Activated CD8-positive, alpha-beta memory T cell treated with anti-CD3 and anti-CD28 coated beads, Interleukin-2, amount 10 ng/mL, durations not matched to agents 7 days and 5 days (primary cell): ENCODE data around the gene SNRPA1. TPM values are rescaled to one million over a fixed set of nuclear protein-coding genes. Genes with fewer than 3 reads are reported as not detected.
"Not testable (repeated sequence)": the region's sequence is repeated elsewhere in the genome, so short reads cannot be mapped to it uniquely, and the experiment has no call there.

Experiments
- ATAC-seq: fragments of 150-1000 bp; cut with Tn5 transposase; one replicate; pipeline ENCODE4 v1.10.0; 2021; ENCODE audit warnings: moderate library complexity
- CTCF ChIA-PET: fragments of 350-600 bp; sonication (Branson Sonifier 250); formaldehyde crosslinking; loops from one replicate; lab custom pipeline; 2021; ENCODE audit warnings: antibody characterized with exemption; lab: Charles Lee
- DNase-seq: peaks from one replicate; pipeline ENCODE4 v3.0.0-alpha.2; 2020
- H3K27ac Mint-ChIP-seq: one replicate; pipeline ENCODE4 v1.8.0; 2021; ENCODE audit warnings: mild to moderate bottlenecking, mixed read lengths
- H3K27me3 Mint-ChIP-seq: one replicate; pipeline ENCODE4 v1.8.0; 2021; ENCODE audit warnings: mixed read lengths
- H3K36me3 Mint-ChIP-seq: one replicate; pipeline ENCODE4 v1.8.0; 2021; ENCODE audit warnings: mild to moderate bottlenecking, mixed read lengths
- H3K4me1 Mint-ChIP-seq: one replicate; pipeline ENCODE4 v1.8.0; 2021; ENCODE audit warnings: mixed read lengths
- H3K4me3 Mint-ChIP-seq: one replicate; pipeline ENCODE4 v1.8.0; 2021; ENCODE audit warnings: mild to moderate bottlenecking, moderate library complexity, mixed read lengths
- H3K9me3 Mint-ChIP-seq: one replicate; pipeline ENCODE4 v1.8.0; 2022; ENCODE audit warnings: low read depth, mixed read lengths
- total RNA-seq, 2 experiments: library from RNA; stranded (reverse); gene quantifications; one replicate each; pipeline ENCODE4 v1.2.3, GENCODE V29; 2021

Gene SNRPA1
- total RNA-seq = 100 to 1,000 TPM; 132 to 151 TPM

DNA sequence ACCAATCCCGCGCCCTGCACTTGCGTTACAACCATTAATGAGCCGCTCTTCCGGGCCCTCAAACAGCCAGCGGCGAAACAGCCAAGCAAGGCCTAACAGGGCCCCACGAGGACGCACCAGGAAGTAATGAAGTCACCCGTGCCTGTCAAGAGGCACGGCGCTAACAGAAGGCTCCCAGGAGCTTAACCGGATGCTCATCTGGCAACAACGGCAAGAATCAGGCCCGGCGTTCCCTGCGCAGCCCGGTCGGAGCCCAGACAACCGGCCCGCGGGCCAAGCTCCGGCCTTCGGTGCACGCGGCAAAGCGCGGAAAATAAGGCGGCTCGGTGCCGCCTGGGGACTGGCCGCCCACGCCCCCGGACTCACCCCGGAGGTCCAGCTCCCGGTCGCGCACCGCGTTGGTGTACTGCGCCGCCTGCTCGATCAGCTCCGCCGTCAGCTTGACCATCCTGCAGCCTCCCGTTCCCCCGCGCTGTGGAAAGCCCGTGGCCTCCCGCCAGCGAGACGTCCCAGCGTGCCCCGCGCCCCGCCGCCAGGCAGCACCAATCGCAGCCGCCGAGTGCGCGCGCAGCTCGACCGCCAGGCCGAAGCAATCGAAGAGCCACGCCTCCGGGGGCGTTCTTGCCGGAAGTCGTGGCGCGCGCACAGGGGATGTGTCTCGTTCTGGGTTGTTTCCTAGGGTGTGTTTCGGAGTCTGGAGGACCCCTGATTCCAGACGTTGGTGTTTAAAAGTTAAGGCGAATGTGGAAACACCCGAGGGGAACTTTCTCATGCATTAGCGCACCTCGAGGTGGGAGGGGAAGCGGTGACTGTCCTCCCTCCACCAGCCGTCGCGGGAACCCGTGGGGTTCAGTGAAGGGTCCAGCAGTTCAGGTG, at the start of gene SNRPA1:
Gene SNRPA1 (minus strand): TSS at position 518 of the 876 bp plus-strand sequence. CDS start 70 bp downstream, at position 448.
- CTCF ChIA-PET = interaction anchor here (1.1 to 3.9 kb wide), 14 partner anchors 8 to 359 kb away, joined by 3 to 19 read pairs (median 5); no protein-coding TSS in a partner anchor
- H3K4me1 Mint-ChIP-seq = peaks cover 44% of the 10 kb centered on the region
- peak within 1 kb of the TSS; percentile 94 for H3K27ac Mint-ChIP-seq
- peak; percentile 89 for ATAC-seq
- H3K27me3 Mint-ChIP-seq = no peaks in the 10 kb centered on the region
- H3K36me3 Mint-ChIP-seq = peaks cover 31% of the 10 kb centered on the region
- DNase-seq = peak; percentile 97
- H3K4me3 Mint-ChIP-seq = peak within 1 kb of the TSS; percentile 95
- no peaks in the 10 kb centered on the region for H3K9me3 Mint-ChIP-seq

DNA sequence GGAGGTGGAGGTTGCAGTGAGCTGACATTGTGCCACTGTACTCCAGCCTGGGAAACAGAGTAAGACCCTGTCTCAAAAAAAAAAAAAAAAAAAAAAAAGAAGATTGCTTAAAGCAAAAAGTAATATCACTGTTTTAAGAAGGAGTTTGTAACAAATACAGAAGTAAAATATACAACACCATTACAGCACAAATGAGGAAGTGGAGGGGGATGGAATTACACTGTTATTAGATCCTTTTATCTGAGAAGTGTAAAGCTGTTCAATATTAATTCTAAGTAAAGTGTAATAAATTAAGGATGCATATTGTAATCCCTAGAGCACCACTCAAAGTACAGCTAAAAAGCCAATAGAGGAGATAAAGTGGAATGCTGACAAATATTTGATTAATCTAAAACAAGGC, 47.0 kb upstream of the SNRPA1 start:
- Mint-ChIP-seq H3K27me3 (peaks cover 49% of the 10 kb centered on the region), H3K9me3 (no peaks in the 10 kb centered on the region), H3K36me3 (no peaks in the 10 kb centered on the region), H3K4me3 (no peak overlapping the region), H3K27ac (no peak overlapping the region), H3K4me1 (no peaks in the 10 kb centered on the region)
- DNase-seq (no peak), ATAC-seq (no peak)
- CTCF ChIA-PET = interaction anchor here (1.1 kb wide), 1 partner anchor 334 kb away, joined by 3 read pairs; no protein-coding TSS in a partner anchor

DNA sequence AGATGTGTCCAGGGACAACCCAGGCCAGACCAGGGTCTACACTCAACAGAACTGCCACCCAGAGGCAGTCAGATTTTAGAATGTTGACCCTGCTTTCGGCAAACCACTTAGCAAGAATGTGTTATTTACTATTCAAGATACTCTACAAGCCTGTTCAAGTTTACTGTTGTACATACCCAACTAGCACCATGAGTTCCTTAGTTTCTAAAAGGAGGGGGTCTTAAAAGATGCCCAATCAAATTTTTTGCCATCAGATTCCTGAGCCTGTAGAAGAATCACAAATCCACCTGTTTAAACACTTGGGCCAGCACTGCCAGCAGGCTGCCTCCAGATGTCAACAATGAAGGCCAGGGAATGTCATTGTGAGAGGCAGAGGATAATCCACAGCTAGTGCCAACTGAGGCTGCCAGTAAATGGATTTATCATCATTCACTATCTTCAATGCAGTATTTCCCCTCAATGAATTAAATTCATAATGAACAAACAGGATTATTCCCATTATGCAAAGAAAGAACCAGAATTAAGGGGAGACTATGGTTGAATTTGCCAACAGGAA, 43.5 kb upstream of the SNRPA1 start:
- DNase-seq = no peak
- no peak overlapping the region for H3K4me3 Mint-ChIP-seq
- H3K4me1 Mint-ChIP-seq = peaks cover 12% of the 10 kb centered on the region
- H3K9me3 Mint-ChIP-seq = peaks cover 8% of the 10 kb centered on the region
- no peak for ATAC-seq
- CTCF ChIA-PET = interaction anchor here (1.7 kb wide), 1 partner anchor 18 kb away, joined by 5 read pairs; no protein-coding TSS in a partner anchor
- H3K27ac Mint-ChIP-seq = no peak overlapping the region
- peaks cover 22% of the 10 kb centered on the region for H3K27me3 Mint-ChIP-seq
- peaks cover 13% of the 10 kb centered on the region for H3K36me3 Mint-ChIP-seq

DNA sequence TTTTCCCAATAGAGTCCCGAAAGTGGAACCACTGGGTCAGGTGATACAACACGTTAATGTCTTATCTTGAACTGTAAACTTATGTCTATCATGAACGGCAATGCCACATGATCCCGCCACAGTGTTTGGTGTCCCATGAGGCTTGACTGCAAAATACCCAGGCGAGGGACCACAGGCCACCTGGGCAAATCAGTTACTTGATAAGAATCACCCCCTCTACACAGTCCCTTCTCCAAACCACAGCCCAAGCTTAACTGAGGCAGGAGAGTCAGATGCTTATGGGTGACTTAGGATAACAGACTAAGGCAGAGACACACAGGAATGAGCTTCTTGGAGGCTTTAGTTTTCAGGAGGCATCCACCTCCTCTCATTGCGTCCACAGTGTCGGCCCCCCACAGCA, 42.9 kb upstream of the SNRPA1 start:
- peaks cover 16% of the 10 kb centered on the region for H3K4me1 Mint-ChIP-seq
- peaks cover 18% of the 10 kb centered on the region for H3K27me3 Mint-ChIP-seq
- peaks cover 18% of the 10 kb centered on the region for H3K36me3 Mint-ChIP-seq
- CTCF ChIA-PET = interaction anchor here (1.7 kb wide), 1 partner anchor 17 kb away, joined by 5 read pairs; no protein-coding TSS in a partner anchor
- ATAC-seq (no peak), DNase-seq (no peak)
- no peak overlapping the region for H3K27ac Mint-ChIP-seq
- H3K9me3 Mint-ChIP-seq = peaks cover 11% of the 10 kb centered on the region
- no peak overlapping the region for H3K4me3 Mint-ChIP-seq

DNA sequence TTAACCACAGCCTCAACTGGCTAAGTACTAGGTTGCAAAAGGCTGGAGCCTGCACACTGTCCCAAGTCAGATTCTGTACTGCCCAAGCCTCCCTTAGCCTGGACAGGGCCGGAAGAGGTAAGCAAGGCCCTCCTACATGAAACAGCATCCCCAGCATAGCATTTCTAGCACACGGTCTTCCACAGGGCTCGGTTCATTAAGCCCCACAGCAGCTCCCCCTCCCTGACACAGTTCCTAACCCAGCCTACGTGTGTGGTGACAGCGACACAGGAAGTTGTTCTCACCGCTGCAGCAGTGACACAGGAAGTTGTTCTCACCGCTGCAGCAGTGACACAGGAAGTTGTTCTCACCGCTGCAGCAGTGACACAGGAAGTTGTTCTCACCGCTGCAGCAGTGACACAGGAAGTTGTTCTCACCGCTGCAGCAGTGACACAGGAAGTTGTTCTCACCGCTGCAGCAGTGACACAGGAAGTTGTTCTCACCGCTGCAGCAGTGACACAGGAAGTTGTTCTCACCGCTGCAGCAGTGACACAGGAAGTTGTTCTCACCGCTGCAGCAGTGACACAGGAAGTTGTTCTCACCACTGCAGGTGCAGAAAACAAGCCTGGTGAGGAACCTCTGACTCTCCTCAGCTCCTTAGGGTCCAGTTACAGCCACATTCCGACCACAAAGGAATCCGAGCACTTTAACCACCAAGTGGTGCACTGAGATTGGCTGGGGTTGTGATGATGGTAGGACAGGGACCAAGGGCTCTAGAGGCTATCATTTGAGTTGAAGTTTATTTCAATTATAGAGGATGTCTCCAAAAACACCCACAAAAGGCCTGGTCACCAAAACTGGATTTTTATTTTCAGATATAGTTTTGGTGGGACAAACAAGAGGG, 39.1 kb upstream of the SNRPA1 start:
- CTCF ChIA-PET = interaction anchor here (4.1 kb wide), 1 partner anchor 13 kb away, joined by 28 read pairs; no protein-coding TSS in a partner anchor
- not testable (repeated sequence) for H3K27me3 Mint-ChIP-seq

DNA sequence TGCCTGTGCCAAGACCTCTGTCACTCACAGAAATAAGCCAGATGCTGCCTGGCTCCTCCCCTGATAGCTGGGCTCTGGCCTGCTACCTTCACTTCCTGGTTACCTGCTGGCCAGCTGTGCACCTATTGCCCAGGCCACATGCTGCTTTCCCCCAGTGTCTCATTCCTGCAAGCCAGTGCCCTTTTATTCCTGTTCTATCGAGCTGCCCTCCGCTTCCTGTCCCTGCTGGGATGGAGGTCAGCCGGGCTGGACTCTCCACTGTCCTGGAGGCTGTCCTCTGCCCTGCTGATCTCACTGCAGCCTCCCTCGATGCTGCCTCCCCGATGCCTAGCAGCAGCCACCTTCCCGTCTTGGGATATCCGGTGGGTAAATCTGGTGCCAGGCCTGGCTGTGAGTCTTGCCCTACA, 37.0 kb upstream of the SNRPA1 start:
- ATAC-seq (no peak), DNase-seq (no peak)
- CTCF ChIA-PET = interaction anchor here (1.1 to 4.1 kb wide), 3 partner anchors 11 to 32 kb away, joined by 3 to 28 read pairs (median 3); no protein-coding TSS in a partner anchor
- H3K9me3 Mint-ChIP-seq = peaks cover 13% of the 10 kb centered on the region
- H3K27me3 Mint-ChIP-seq = no peaks in the 10 kb centered on the region
- no peak overlapping the region for H3K27ac Mint-ChIP-seq
- peaks cover 22% of the 10 kb centered on the region for H3K36me3 Mint-ChIP-seq
- no peak overlapping the region for H3K4me3 Mint-ChIP-seq
- H3K4me1 Mint-ChIP-seq = peaks cover 18% of the 10 kb centered on the region

More for the DNA sequence above, 39.1 kb upstream of the SNRPA1 start:
- Mint-ChIP-seq H3K9me3 (peaks cover 13% of the 10 kb centered on the region), H3K4me1 (peaks cover 18% of the 10 kb centered on the region), H3K36me3 (peaks cover 22% of the 10 kb centered on the region), H3K27ac (peak overlapping the region; percentile 95)
- DNase-seq (peak; percentile 83), ATAC-seq (peak; percentile 90)
- H3K4me3 Mint-ChIP-seq = not testable (repeated sequence)

DNA sequence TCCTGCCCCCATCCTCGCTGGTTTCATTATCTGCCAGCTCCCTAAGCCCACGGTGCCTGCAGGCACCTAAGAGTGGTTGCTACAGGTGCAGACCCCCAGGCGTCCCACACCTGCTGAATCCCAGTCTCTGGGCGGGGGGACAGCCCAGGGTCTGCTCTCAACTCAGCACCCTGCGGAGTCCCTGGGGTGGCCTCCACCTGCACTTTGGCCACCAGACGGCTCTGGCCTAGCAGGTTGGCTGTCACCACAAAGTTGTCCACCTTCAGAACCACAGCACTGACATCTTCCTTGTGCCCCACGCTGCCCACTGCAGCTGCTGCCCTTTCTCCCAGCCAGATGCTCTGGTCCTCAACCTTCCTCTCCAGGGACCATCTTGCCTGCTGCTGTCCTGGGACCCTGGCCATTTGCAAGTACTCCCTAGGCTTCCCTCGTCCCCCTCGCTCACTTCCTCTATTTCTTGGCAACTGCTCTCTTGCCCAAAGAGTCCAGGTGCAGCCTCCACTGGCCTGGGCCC, 34.9 kb upstream of the SNRPA1 start:
- ATAC-seq (no peak), DNase-seq (peak; percentile 33)
- no peak overlapping the region for H3K4me3 Mint-ChIP-seq
- peaks cover 18% of the 10 kb centered on the region for H3K36me3 Mint-ChIP-seq
- no peak overlapping the region for H3K27ac Mint-ChIP-seq
- H3K4me1 Mint-ChIP-seq = peaks cover 16% of the 10 kb centered on the region
- H3K9me3 Mint-ChIP-seq = peaks cover 5% of the 10 kb centered on the region
- CTCF ChIA-PET = interaction anchor here (1.0 kb wide), 1 partner anchor 9 kb away, joined by 4 read pairs; no protein-coding TSS in a partner anchor
- H3K27me3 Mint-ChIP-seq = no peaks in the 10 kb centered on the region

DNA sequence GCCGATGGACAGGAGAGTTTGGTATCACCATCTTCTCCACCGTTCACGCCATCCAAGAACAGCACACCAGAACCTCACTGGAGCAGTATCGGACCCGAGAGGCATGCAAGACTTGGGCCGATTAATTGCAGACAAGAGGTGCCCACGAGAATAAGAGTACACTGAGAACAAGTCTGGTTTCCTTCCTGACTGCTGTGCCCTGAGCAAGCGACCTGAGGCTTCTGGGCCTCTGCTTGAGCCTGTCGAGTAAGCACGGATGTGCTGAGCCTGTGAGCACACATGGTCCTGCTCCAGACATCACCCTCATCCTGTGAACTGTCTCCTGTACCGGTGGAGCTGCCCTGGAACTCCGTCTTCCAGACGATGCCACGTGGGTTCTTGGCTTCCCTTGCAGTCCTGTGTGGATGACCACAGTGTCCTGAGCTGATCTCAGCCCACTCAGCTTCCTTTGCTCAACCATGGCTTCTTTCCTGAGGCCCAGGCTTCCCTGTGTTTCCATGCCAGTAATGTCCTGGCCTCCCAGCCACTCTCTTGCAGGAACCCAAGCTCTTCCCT, 34.3 kb upstream of the SNRPA1 start:
- ATAC-seq = no peak
- Mint-ChIP-seq H3K36me3 (peaks cover 13% of the 10 kb centered on the region), H3K27me3 (no peaks in the 10 kb centered on the region), H3K4me1 (peaks cover 10% of the 10 kb centered on the region), H3K27ac (no peak overlapping the region), H3K4me3 (no peak overlapping the region), H3K9me3 (peaks cover 5% of the 10 kb centered on the region)
- DNase-seq = peak; percentile 37
- CTCF ChIA-PET = interaction anchor here (1.0 kb wide), 1 partner anchor 9 kb away, joined by 4 read pairs; no protein-coding TSS in a partner anchor

DNA sequence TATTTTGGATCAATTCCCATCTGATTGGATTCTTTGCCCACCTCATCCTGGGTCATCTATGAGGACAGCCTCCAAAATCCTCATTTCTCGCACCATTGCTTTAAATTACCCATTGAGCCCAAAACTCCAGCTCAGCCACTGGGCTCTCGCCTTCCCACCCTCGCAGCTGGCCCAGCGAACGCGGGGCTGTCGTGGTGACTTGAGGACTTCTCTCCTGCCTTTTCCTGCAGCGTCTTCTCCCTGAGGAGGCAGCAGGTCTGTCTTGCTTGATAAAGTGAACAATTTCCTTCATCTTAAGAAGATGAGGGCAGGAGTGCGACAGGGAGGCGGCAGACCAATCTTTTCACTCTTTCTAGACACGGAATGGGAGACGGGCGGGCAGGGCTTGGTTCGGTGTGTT, 33.0 kb upstream of the SNRPA1 start:
- no peak for ATAC-seq
- peaks cover 5% of the 10 kb centered on the region for H3K36me3 Mint-ChIP-seq
- CTCF ChIA-PET = interaction anchor here (1.3 kb wide), 1 partner anchor 38 kb away, joined by 3 read pairs; no protein-coding TSS in a partner anchor
- DNase-seq = peak; percentile 25
- no peak overlapping the region for H3K4me3 Mint-ChIP-seq
- H3K4me1 Mint-ChIP-seq = peaks cover 3% of the 10 kb centered on the region
- H3K27me3 Mint-ChIP-seq = no peaks in the 10 kb centered on the region
- no peak overlapping the region for H3K27ac Mint-ChIP-seq
- peaks cover 2% of the 10 kb centered on the region for H3K9me3 Mint-ChIP-seq

DNA sequence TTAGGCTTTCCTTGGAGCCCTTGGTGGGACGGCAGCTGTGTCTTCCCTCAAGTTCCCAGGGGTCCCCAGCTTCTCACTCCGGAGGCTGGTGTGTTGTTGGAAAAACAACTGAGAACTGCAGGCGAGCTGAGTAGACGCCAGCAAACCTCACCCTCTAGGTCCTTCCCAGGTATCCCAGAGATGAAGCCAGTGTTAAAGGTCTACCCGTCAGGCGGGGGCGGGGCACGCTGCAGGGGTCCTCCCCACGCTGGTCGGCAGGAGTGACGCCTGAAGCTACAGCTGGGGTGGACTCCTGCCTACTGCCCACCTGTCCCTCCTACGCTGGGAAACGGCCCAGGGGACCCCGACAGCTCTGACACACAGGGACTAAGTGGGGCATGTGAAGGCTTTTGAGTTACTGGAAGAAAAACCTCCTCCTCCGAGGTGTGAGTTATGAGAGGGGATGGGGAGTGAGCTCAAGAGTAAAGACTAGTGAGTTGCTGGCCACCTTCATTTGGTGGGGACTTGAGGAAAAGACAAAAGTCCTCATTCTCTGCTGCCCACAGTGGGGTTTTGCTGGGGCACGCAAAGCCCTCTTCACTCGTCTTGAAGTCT, 32.2 kb upstream of the SNRPA1 start:
- CTCF ChIA-PET = interaction anchor here (1.3 kb wide), 1 partner anchor 38 kb away, joined by 3 read pairs; no protein-coding TSS in a partner anchor
- Mint-ChIP-seq H3K27ac (no peak overlapping the region), H3K36me3 (no peaks in the 10 kb centered on the region), H3K4me1 (no peaks in the 10 kb centered on the region), H3K27me3 (no peaks in the 10 kb centered on the region), H3K9me3 (no peaks in the 10 kb centered on the region), H3K4me3 (no peak overlapping the region)
- DNase-seq = no peak
- no peak for ATAC-seq

DNA sequence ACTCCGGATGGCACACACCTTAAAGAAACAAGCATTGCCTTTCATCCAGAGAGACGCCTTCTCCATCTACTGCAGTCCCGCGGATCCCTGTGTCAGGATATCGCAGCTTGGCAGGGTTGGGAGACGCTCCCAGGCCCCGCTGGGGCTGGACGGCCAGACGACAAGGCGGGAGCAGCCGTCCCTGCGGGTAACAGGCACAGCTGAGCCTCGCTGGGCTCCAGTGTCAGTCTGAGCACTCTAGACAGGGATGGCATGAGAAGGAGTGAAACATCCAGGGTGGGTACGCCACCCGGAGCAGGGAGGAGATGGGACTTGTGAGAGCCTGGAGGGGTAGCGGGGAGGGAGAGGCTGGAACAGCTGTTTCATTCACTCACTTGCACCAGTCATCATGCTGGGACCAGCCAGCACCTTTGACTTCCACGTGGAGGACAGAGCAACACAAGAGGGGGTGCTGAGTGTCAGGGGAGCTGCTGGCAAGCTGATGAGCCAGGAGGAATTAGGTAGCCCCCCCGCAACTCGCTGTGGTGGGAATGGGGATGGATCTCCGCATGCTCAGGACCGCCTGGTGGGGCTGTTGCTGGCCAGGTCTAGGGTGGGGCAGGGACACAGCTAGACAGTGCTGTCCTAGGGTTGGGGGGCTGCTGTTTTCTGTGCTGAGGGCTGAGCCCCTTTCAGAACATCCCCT, 31.6 kb upstream of the SNRPA1 start:
- Mint-ChIP-seq H3K36me3 (no peaks in the 10 kb centered on the region), H3K27ac (no peak overlapping the region), H3K9me3 (no peaks in the 10 kb centered on the region), H3K4me3 (no peak overlapping the region), H3K27me3 (no peaks in the 10 kb centered on the region), H3K4me1 (no peaks in the 10 kb centered on the region)
- DNase-seq = no peak
- CTCF ChIA-PET = interaction anchor here (1.3 kb wide), 1 partner anchor 37 kb away, joined by 3 read pairs; no protein-coding TSS in a partner anchor
- ATAC-seq = no peak
